ENCODE data around the gene HOXA6.
A peak's percentile ranks its signal among the peaks of the same experiment; 100 is the strongest.

The HOXA6 gene

GRCh38 chr7:27152816-27153442, 5.4 kb upstream of the HOXA6 start:
- POLR2A ChIA-PET (ENCODE audit: low non-redundant PET) = no interaction called here
- CTCF ChIA-PET = interaction anchor here (0.8 to 3.4 kb wide), 2 partner anchors 8 to 15 kb away, joined by 3 to 45 read pairs; no protein-coding TSS in a partner anchor
- peak overlapping the region; percentile 92 for H3K27ac ChIP-seq
- no peak for TF ChIP-seq CTCF (conservative IDR thresholded peaks at IDR 0.05; ENCODE audit: low read depth)
- no peak for DNase-seq (ENCODE audit: low spot score)

- ChIA-PET POLR2A (ENCODE audit: low non-redundant PET) (no interaction called here), CTCF (interaction anchor here (0.6 to 3.4 kb wide), 4 partner anchors 9 to 801 kb away, joined by 3 to 45 read pairs (median 5); no protein-coding TSS in a partner anchor)
- no peak for DNase-seq (ENCODE audit: low spot score)
- H3K27ac ChIP-seq = peak within 1 kb of the TSS; percentile 92
- no peak for TF ChIP-seq CTCF (conservative IDR thresholded peaks at IDR 0.05; ENCODE audit: low read depth)
Measured at GRCh38 chr7:27151931-27152815, 4.6 kb upstream of the HOXA6 start, which contains the start of gene HOXA3. TSS of gene HOXA3 (minus strand) at chr7:27152583. CDS start at chr7:27110640, 41,943 bp downstream.

- no peak for DNase-seq (ENCODE audit: low spot score)
- ChIA-PET POLR2A (ENCODE audit: low non-redundant PET) (no interaction called here), CTCF (interaction anchor here (0.5 to 3.4 kb wide), 9 partner anchors 8 to 1118 kb away, joined by 3 to 45 read pairs (median 4); partner anchors contain the start of gene HOXA10)
- TF ChIP-seq CTCF (conservative IDR thresholded peaks at IDR 0.05; ENCODE audit: low read depth) = no peak
- peak overlapping the region; percentile 92 for H3K27ac ChIP-seq
Measured at GRCh38 chr7:27151341-27151930, 3.9 kb upstream of the HOXA6 start.

GRCh38 chr7:27150568-27151340, 3.2 kb upstream of the HOXA6 start:
- ChIA-PET CTCF (interaction anchor here (0.5 to 3.4 kb wide), 16 partner anchors 8 to 1117 kb away, joined by 3 to 45 read pairs (median 3); partner anchors contain the start of genes HOXA10 and SKAP2), POLR2A (ENCODE audit: low non-redundant PET) (interaction anchor here (0.6 kb wide), 1 partner anchor 1271 kb away, joined by 3 read pairs; no protein-coding TSS in a partner anchor)
- DNase-seq (ENCODE audit: low spot score) = peak; percentile 83
- peak; percentile 99 for TF ChIP-seq CTCF (conservative IDR thresholded peaks at IDR 0.05; ENCODE audit: low read depth)
- peak overlapping the region; percentile 92 for H3K27ac ChIP-seq

GRCh38 chr7:27149842-27150567, 2.4 kb upstream of the HOXA6 start:
- peak overlapping the region; percentile 92 for H3K27ac ChIP-seq
- TF ChIP-seq CTCF (conservative IDR thresholded peaks at IDR 0.05; ENCODE audit: low read depth) = no peak
- ChIA-PET CTCF (interaction anchor here (0.6 to 3.4 kb wide), 13 partner anchors 8 to 781 kb away, joined by 3 to 45 read pairs (median 4); partner anchors contain the start of genes HOXA10 and SKAP2), POLR2A (ENCODE audit: low non-redundant PET) (interaction anchor here (0.6 kb wide), 3 partner anchors 480 to 1270 kb away, joined by 3 to 4 read pairs (median 4); no protein-coding TSS in a partner anchor)
- no peak for DNase-seq (ENCODE audit: low spot score)

All from RWPE1 (cell line).